HAP-1 (cell line): ENCODE data around the gene ST6GALNAC6.
A peak's percentile ranks its signal among the peaks of the same experiment; 100 is the strongest.
"Not testable (repeated sequence)": the region's sequence is repeated elsewhere in the genome, so short reads cannot be mapped to it uniquely, and the experiment has no call there.

Source experiments
- DNase-seq, 2 experiments: peaks; one replicate each; pipeline ENCODE4 v3.0.0-alpha.2; 2016 to 2020; ENCODE audit warnings: low spot score in 2 of 2
- H3K27me3 ChIP-seq: fragments of 250-450 bp; sonication (Bioruptor Pico); 2 replicates; pipeline ENCODE4 v1.5.1; 2020; ENCODE audit warnings: low read depth, mild to moderate bottlenecking, moderate library complexity
- H3K36me3 ChIP-seq: fragments of 250-450 bp; sonication (Bioruptor Pico); replicated peaks from 2 replicates; pipeline ENCODE4 v1.5.1; 2020; ENCODE audit warnings: mild to moderate bottlenecking
- H3K4me1 ChIP-seq: fragments of 250-450 bp; sonication (Bioruptor Pico); 2 replicates; pipeline ENCODE4 v1.5.1; 2020; ENCODE audit warnings: mild to moderate bottlenecking
- H3K4me3 ChIP-seq: fragments of 250-450 bp; sonication (Bioruptor Pico); 2 replicates; pipeline ENCODE4 v1.5.1; 2020; ENCODE audit warnings: mild to moderate bottlenecking, moderate library complexity
- H3K9me3 ChIP-seq: fragments of 250-450 bp; sonication (Bioruptor Pico); 2 replicates; pipeline ENCODE4 v1.5.1; 2020; ENCODE audit warnings: mild to moderate bottlenecking, moderate library complexity
- in situ Hi-C: fragments of 300-500 bp; cut with MboI; formaldehyde crosslinking; loops from 3 replicates; pipeline ENCODE4 v1.14.3; 2020; ENCODE audit warnings: low sequenced_read_pairs, inconsistent platforms, mixed read lengths

Gene ST6GALNAC6

GRCh38 chr9:127874301-127875221 is 24.8 kb downstream of the ST6GALNAC6 start:
- no peak for DNase-seq
- no peaks in the 10 kb centered on the region for H3K27me3 ChIP-seq
- no peaks in the 10 kb centered on the region for H3K36me3 ChIP-seq
- no peaks in the 10 kb centered on the region for H3K9me3 ChIP-seq
- H3K4me3 ChIP-seq = no peak overlapping the region
- H3K4me1 ChIP-seq = no peaks in the 10 kb centered on the region
- in situ Hi-C loops = no loop called here

DNA sequence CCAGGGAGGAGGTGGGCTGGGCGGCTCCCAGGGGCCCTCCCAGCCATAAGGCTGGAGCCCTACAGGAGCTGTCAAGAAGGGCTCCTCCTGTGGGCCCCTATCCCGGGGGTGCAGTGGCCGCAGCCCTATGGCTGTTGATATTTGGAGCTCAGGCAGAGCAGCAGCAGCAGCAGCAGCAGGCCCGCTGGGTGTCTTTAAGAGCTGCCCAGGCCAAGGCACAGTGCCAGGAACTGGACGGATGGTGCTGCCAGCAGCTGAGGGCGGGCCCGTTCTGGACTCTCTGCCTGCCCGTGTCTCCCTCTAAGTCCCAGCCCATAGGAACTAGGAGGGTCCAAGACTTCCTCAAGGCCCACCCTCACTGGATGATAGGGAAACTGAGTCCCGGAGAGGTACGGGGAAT is 25.5 kb downstream of the ST6GALNAC6 start:
- in situ Hi-C loops = no loop called here
- H3K36me3 ChIP-seq = no peaks in the 10 kb centered on the region
- no peaks in the 10 kb centered on the region for H3K27me3 ChIP-seq
- no peaks in the 10 kb centered on the region for H3K4me1 ChIP-seq
- no peak overlapping the region for H3K4me3 ChIP-seq
- no peaks in the 10 kb centered on the region for H3K9me3 ChIP-seq
- DNase-seq = no peak

DNA sequence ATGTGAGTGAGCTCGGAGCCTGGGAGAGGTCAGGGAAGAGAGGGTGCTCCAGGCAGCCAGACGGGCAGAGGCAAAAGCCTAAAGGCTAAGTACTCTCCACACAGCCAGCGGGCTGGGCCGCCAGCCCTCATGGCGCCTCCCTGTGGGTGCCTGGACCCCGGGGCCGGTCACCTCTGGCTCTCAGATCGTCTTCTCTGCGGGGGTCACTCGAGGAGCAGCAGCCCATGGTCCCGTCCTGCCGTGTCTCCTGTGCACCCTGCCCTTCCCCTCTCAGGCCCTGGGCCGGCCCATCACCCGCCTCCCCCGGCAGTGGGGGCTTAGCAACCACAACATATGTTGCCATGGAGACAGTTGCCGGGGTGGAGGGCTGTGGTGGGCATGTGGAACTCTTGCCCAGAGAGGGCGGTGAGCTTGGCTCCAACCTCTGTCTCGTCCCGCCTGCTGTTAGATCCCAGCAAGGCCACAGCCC is 26.1 kb downstream of the ST6GALNAC6 start:
- in situ Hi-C loops = no loop called here
- no peaks in the 10 kb centered on the region for H3K27me3 ChIP-seq

GRCh38 chr9:127872369-127873222 is 26.8 kb downstream of the ST6GALNAC6 start:
- in situ Hi-C loops = no loop called here
- no peaks in the 10 kb centered on the region for H3K27me3 ChIP-seq
- no peaks in the 10 kb centered on the region for H3K4me1 ChIP-seq
- H3K36me3 ChIP-seq = no peaks in the 10 kb centered on the region
- H3K4me3 ChIP-seq = no peak overlapping the region
- H3K9me3 ChIP-seq = no peaks in the 10 kb centered on the region
- DNase-seq = no peak

More for the DNA sequence above, 26.1 kb downstream of the ST6GALNAC6 start:
- H3K4me1 ChIP-seq = no peaks in the 10 kb centered on the region
- H3K9me3 ChIP-seq = no peaks in the 10 kb centered on the region
- no peaks in the 10 kb centered on the region for H3K36me3 ChIP-seq
- no peak for DNase-seq
- no peak overlapping the region for H3K4me3 ChIP-seq

DNA sequence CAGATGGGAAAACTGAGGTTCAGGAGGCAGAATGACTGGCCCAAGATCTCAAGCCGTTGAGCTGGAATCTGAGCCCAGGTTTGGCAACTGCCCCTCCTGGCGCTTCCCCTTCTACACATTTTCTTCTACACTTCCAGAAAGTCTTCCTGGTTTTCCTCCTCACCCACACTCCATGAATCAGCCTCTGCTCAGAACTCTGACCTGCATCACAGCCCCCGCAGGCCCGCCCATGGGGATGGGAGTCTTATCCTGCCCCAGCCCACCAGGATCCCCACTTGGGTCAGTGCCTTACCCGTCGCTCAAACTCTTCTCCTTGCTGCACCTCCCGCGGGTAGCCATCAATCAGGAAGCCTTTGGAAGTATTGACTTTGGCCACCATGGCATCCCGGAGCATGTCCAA is 27.9 kb downstream of the ST6GALNAC6 start:
- in situ Hi-C loops = no loop called here
- no peaks in the 10 kb centered on the region for H3K9me3 ChIP-seq
- no peaks in the 10 kb centered on the region for H3K27me3 ChIP-seq
- H3K4me1 ChIP-seq = no peaks in the 10 kb centered on the region
- no peak overlapping the region for H3K4me3 ChIP-seq
- no peaks in the 10 kb centered on the region for H3K36me3 ChIP-seq
- no peak for DNase-seq

DNA sequence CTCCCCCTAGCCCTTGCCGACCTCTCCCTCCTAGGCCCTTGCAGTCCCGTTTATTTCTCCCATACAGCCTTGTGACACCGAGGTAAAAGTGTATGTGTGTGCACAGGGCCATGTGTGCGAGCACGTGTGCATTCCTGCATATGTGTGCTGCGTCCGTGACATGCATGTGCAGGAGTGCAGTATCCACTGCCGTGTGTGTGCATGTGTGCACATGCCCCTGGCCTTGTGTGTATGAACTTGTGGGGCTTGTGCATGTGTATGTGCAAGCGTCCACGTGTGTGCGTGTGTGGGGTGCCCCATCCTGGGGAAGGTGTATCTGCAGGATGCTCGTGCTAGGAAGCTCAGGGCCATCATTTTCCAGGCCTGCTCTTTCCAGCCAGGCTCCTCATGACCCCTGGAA is 28.5 kb downstream of the ST6GALNAC6 start:
- H3K27me3 ChIP-seq = no peaks in the 10 kb centered on the region
- no peaks in the 10 kb centered on the region for H3K36me3 ChIP-seq
- H3K4me1 ChIP-seq = no peaks in the 10 kb centered on the region
- H3K4me3 ChIP-seq = no peak overlapping the region
- DNase-seq = no peak
- in situ Hi-C loops = no loop called here
- H3K9me3 ChIP-seq = no peaks in the 10 kb centered on the region

DNA sequence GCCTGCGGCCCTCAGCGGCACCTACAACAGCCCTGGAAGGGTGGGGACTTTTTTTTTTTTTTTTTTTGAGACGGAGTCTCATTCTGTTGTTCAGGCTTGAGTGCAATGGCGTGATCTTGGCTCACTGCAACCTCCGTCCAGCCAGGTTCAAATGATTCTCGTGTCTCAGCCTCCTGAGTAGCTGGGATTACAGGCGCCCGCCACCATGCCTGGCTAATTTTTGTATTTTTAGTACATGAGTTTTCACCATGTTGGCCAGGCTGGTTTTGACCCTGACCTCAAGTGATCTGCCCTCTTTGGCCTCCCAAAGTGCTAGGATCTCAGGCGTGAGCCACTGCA is 29.3 kb downstream of the ST6GALNAC6 start:
- H3K36me3 ChIP-seq, H3K4me1 ChIP-seq, H3K9me3 ChIP-seq, DNase-seq, H3K27me3 ChIP-seq, in situ Hi-C loops, H3K4me3 ChIP-seq: not testable (repeated sequence)

GRCh38 chr9:127869310-127870152 is 29.9 kb downstream of the ST6GALNAC6 start:
- no peaks in the 10 kb centered on the region for H3K9me3 ChIP-seq
- in situ Hi-C loops = no loop called here
- H3K4me1 ChIP-seq = no peaks in the 10 kb centered on the region
- DNase-seq = peak; percentile 58 to 95
- no peaks in the 10 kb centered on the region for H3K36me3 ChIP-seq
- no peaks in the 10 kb centered on the region for H3K27me3 ChIP-seq
- H3K4me3 ChIP-seq = no peak overlapping the region

GRCh38 chr9:127868278-127868902 is 31.0 kb downstream of the ST6GALNAC6 start:
- no peaks in the 10 kb centered on the region for H3K4me1 ChIP-seq
- H3K9me3 ChIP-seq = no peaks in the 10 kb centered on the region
- in situ Hi-C loops = no loop called here

DNA sequence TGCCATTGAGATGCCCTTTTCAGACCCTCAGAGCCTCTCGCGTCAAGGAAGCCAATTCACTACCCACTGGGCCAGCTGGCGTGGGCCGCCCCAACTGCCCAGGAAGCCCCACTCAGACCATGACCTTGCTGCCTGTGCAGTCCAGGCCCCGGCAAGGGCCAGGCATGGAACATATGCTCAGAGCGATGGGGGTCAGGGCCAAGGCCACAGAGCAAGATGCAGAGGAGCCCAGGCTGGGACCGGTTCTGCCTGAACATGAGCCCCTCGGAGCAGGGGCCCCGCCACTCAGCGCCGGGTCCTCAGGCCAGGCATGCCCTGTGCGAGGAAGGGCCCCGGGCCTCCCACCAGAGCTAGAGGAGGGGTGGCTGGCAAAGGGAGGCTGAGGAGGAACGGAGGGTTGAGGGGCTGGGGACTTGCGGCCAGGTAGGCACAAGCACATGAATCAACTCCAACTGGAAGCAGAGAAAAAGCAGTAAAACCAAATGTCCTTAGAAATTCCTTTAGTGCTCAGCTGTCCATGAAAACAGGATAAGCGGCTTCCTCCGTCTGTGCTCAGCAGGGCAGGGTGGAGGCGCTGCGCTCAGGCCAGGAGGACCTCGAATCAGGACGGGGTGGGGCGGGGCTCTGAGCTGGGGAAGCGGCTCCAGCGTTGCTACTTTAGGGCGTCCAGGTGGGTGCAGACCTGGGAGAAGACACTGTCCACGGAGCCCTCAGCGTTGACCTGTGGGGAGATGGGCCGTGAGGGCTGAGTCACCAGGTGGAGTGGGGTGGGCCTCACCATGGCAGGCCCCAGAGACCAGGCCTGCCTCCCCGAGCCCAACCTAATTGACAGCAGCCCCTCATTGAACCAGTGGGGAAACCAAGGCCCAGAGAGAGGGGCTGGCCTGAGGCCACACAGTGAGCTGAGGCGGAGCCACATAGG is 31.8 kb downstream of the ST6GALNAC6 start:
- Histone ChIP-seq H3K4me3 (no peak overlapping the region), H3K9me3 (no peaks in the 10 kb centered on the region), H3K4me1 (no peaks in the 10 kb centered on the region), H3K27me3 (no peaks in the 10 kb centered on the region), H3K36me3 (no peaks in the 10 kb centered on the region)
- in situ Hi-C loops = no loop called here
- DNase-seq = no peak

More at GRCh38 chr9:127868278-127868902, 31.0 kb downstream of the ST6GALNAC6 start:
- Histone ChIP-seq H3K36me3 (no peaks in the 10 kb centered on the region), H3K27me3 (no peaks in the 10 kb centered on the region), H3K4me3 (no peak overlapping the region)
- DNase-seq = no peak

GRCh38 chr9:127866535-127866934 is 32.9 kb downstream of the ST6GALNAC6 start:
- H3K36me3 ChIP-seq = no peaks in the 10 kb centered on the region
- H3K27me3 ChIP-seq = no peaks in the 10 kb centered on the region
- in situ Hi-C loops = no loop called here
- no peaks in the 10 kb centered on the region for H3K4me1 ChIP-seq
- no peak for DNase-seq
- H3K9me3 ChIP-seq = no peaks in the 10 kb centered on the region
- H3K4me3 ChIP-seq = no peak overlapping the region

GRCh38 chr9:127865645-127866464 is 33.5 kb downstream of the ST6GALNAC6 start:
- Histone ChIP-seq H3K4me1 (no peaks in the 10 kb centered on the region), H3K4me3 (no peak overlapping the region), H3K27me3 (no peaks in the 10 kb centered on the region), H3K36me3 (no peaks in the 10 kb centered on the region), H3K9me3 (no peaks in the 10 kb centered on the region)
- DNase-seq = no peak
- in situ Hi-C loops = no loop called here
